Endodermal cell (in vitro differentiated cells): Measurements from ENCODE around the gene MRPS27. TPM values are rescaled to one million over a fixed set of nuclear protein-coding genes. Genes with fewer than 3 reads are reported as not detected.

Experiments used
- DNase-seq: peaks from one replicate; pipeline ENCODE4 v3.0.0-alpha.2; 2017
- H3K27ac ChIP-seq: 2 replicates; pipeline ENCODE4 v1.5.1; 2013; ENCODE audit warnings: mild to moderate bottlenecking, low read depth, low read length, moderate library complexity
- H3K27me3 ChIP-seq: 2 replicates; pipeline ENCODE4 v1.6.1; 2013; ENCODE audit warnings: mild to moderate bottlenecking, low read length, moderate library complexity; ENCODE audit not compliant: insufficient read depth, control insufficient read depth, poor library complexity, severe bottlenecking
- H3K36me3 ChIP-seq: 2 replicates; pipeline ENCODE4 v1.7.0; 2013; ENCODE audit warnings: mild to moderate bottlenecking, low read length, moderate library complexity; ENCODE audit not compliant: control insufficient read depth, insufficient read depth
- H3K4me1 ChIP-seq: one replicate; pipeline ENCODE4 v1.7.0; 2013; ENCODE audit warnings: low read length; ENCODE audit not compliant: control insufficient read depth, insufficient read depth
- H3K4me3 ChIP-seq: 2 replicates; pipeline ENCODE4 v1.5.1; 2013; ENCODE audit warnings: mild to moderate bottlenecking, low read length, moderate library complexity
- H3K9ac ChIP-seq: 2 replicates; pipeline ENCODE4 v1.6.1; 2013; ENCODE audit warnings: mild to moderate bottlenecking, low read length, moderate library complexity; ENCODE audit not compliant: poor library complexity, severe bottlenecking; ENCODE audit errors: extremely low read depth
- H3K9me3 ChIP-seq: 2 replicates; pipeline ENCODE4 v1.6.1; 2013; ENCODE audit warnings: mild to moderate bottlenecking, low read length, moderate library complexity; ENCODE audit not compliant: control insufficient read depth
- H3K27ac Mint-ChIP-seq: 2 replicates; pipeline ENCODE4 v1.8.0; 2020; ENCODE audit warnings: mixed read lengths
- H3K27me3 Mint-ChIP-seq: 2 replicates; pipeline ENCODE4 v1.8.0; 2021; ENCODE audit warnings: mild to moderate bottlenecking, mixed read lengths; ENCODE audit not compliant: insufficient read depth
- H3K36me3 Mint-ChIP-seq: 2 replicates; pipeline ENCODE4 v1.8.0; 2020; ENCODE audit warnings: low read depth, mixed read lengths
- H3K4me1 Mint-ChIP-seq: 2 replicates; pipeline ENCODE4 v1.8.0; 2020; ENCODE audit warnings: mixed read lengths
- H3K4me3 Mint-ChIP-seq: 2 replicates; pipeline ENCODE4 v1.8.0; 2020; ENCODE audit warnings: mild to moderate bottlenecking, moderate library complexity, mixed read lengths
- H3K9me3 Mint-ChIP-seq: 2 replicates; pipeline ENCODE4 v1.8.0; 2020; ENCODE audit warnings: mild to moderate bottlenecking, mixed read lengths
- CTCF ChIP-seq: fragments of 200-600 bp; sonication (generic); conservative IDR thresholded peaks from 2 replicates; pipeline ENCODE4 v1.5.0; 2021; ENCODE audit warnings: antibody characterized with exemption, mild to moderate bottlenecking
- WGBS, 2 experiments: methylation state at CpG; one replicate each; pipeline versions ENCODE4 v1.1.5 to v1.1.7; 2013; ENCODE audit warnings: missing lambda C conversion rate in 2 of 2, mixed read lengths in 1 of 2; ENCODE audit not compliant: insufficient coverage in 1 of 2, insufficient read length in 1 of 2; 5-methylcytosine and 5-hydroxymethylcytosine counted together
- total RNA-seq, 2 donors: library from RNA; stranded (reverse); fragmentation: NEBNext Ultra II Directional in 1 of 2; extraction: Animal tissue kit (Norgen Biotek cat#: 25700) in 1 of 2; gene quantifications; 2 replicates in 1 of 2; 3 replicates in 1 of 2; pipeline ENCODE4 v1.2.1, GENCODE V29; 2021

Gene MRPS27
- total RNA-seq, 2 donors from 2014 or later, result 55.2 to 80.8 TPM

GRCh38 chr5:72353046-72353445 lies 33.0 kb upstream of the MRPS27 start:
- Histone ChIP-seq H3K27ac (no peak overlapping the region), H3K9ac (no peak overlapping the region), H3K4me1 (no peaks in the 10 kb centered on the region), H3K4me3 (no peak overlapping the region), H3K27me3 (no peaks in the 10 kb centered on the region), H3K9me3 (no peaks in the 10 kb centered on the region), H3K36me3 (peaks cover under 1% of the 10 kb centered on the region)
- Mint-ChIP-seq H3K27ac (no peak overlapping the region), H3K9me3 (no peaks in the 10 kb centered on the region), H3K27me3 (no peaks in the 10 kb centered on the region), H3K4me3 (no peak overlapping the region), H3K36me3 (peaks cover 3% of the 10 kb centered on the region), H3K4me1 (no peaks in the 10 kb centered on the region)
- no peak for TF ChIP-seq CTCF
- DNase-seq, result no peak

DNA sequence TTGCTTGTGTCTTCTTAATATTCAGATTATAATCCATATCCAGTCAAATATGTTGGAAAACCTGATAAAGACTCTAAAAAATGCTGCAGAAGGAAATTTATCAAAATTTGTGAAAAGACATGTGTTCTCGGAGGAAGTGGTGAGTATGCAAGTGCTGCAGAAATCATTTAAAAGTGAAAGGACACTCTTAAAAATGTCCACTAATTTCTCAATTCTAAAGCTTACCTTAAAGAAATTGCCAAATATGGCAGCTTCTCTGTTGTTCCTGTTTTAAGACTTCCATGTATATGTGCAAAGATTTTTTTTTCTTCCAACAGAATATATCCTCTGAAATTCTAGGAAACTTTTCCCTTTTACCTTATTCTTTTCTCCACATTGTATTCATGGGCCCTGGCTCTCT lies 32.6 kb upstream of the MRPS27 start:
- Histone ChIP-seq H3K36me3 (no peaks in the 10 kb centered on the region), H3K9me3 (no peaks in the 10 kb centered on the region), H3K27ac (no peak overlapping the region), H3K27me3 (no peaks in the 10 kb centered on the region), H3K9ac (no peak overlapping the region), H3K4me3 (no peak overlapping the region), H3K4me1 (no peaks in the 10 kb centered on the region)
- WGBS, 2 experiments, result 88 to 95% methylated on average over 1 of the region's 1 CpG
- Mint-ChIP-seq H3K4me1 (no peaks in the 10 kb centered on the region), H3K27me3 (no peaks in the 10 kb centered on the region), H3K27ac (no peak overlapping the region), H3K9me3 (no peaks in the 10 kb centered on the region), H3K36me3 (peaks cover 4% of the 10 kb centered on the region), H3K4me3 (no peak overlapping the region)
- no peak for DNase-seq
- no peak for TF ChIP-seq CTCF

DNA sequence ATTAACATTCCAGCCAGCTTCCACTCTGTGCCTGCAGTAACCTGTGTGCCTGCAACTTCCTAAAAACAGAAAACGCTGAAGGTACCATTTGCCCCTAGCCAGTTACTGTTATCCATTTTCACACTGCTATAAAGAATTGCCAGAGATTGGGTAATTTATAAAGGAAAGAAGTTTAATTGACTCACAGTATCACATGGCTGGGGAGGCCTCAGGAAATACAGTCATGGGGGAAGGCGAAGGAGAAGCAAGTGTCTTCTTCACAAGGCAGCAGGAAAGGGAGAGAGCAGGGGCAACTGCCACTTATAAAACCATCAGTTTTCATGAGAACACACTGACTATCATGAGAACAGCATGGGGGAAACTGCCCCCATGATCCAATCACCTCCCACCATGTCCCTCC lies 31.3 kb upstream of the MRPS27 start:
- H3K36me3 ChIP-seq, result no peaks in the 10 kb centered on the region
- Mint-ChIP-seq H3K4me3 (no peak overlapping the region), H3K27me3 (no peaks in the 10 kb centered on the region), H3K36me3 (peaks cover 15% of the 10 kb centered on the region), H3K4me1 (no peaks in the 10 kb centered on the region), H3K9me3 (no peaks in the 10 kb centered on the region), H3K27ac (no peak overlapping the region)
- no peaks in the 10 kb centered on the region for H3K4me1 ChIP-seq
- 87 to 90% methylated on average over 2 of the region's 2 CpGs for WGBS, 2 experiments
- no peak overlapping the region for H3K27ac ChIP-seq
- TF ChIP-seq CTCF, result no peak
- no peak overlapping the region for H3K9ac ChIP-seq
- H3K9me3 ChIP-seq, result no peaks in the 10 kb centered on the region
- H3K27me3 ChIP-seq, result no peaks in the 10 kb centered on the region
- H3K4me3 ChIP-seq, result no peak overlapping the region
- DNase-seq, result no peak
